PC-9 (cell line): ENCODE data around the gene GRWD1. TPM values are rescaled to one million over a fixed set of nuclear protein-coding genes. Genes with fewer than 3 reads are reported as not detected.

Experiments used
- BruUV-seq: library from RNA; stranded (reverse); fragments of 400-500 nt; replicated peaks from 2 replicates; lab custom pipeline; 2021; lab: Mats Ljungman, UMichigan
- CTCF ChIA-PET: fragments of 300-600 bp; sonication (Branson Sonifier 250); formaldehyde crosslinking; loops from one replicate; lab custom pipeline; 2022; ENCODE audit warnings: antibody characterized with exemption; lab: Charles Lee
- POLR2A ChIA-PET: fragments of 300-600 bp; sonication (Branson Sonifier 250); formaldehyde crosslinking; loops from one replicate; lab custom pipeline; 2022; ENCODE audit warnings: antibody characterized with exemption; ENCODE audit not compliant: unreplicated experiment; lab: Charles Lee
- DNase-seq, 2 experiments: peaks; one replicate each; pipeline versions ENCODE4 v3.0.0 to v3.0.0-alpha.2; 2015 to 2022; ENCODE audit warnings: mixed read lengths in 1 of 2
- H2AFZ ChIP-seq: fragments of 200-600 bp; sonication (generic); 2 replicates; pipeline ENCODE4 v1.8.1; 2017; ENCODE audit warnings: antibody characterized with exemption
- H3F3A ChIP-seq: fragments of 200-600 bp; sonication (generic); 2 replicates; pipeline ENCODE4 v1.8.1; 2017; ENCODE audit warnings: antibody characterized with exemption, mild to moderate bottlenecking, low read depth; ENCODE audit not compliant: insufficient read depth
- H3K27ac ChIP-seq: fragments of 200-600 bp; sonication (generic); 2 replicates; pipeline ENCODE4 v1.6.1; 2016; ENCODE audit warnings: mixed run types
- H3K27me3 ChIP-seq: fragments of 200-600 bp; sonication (generic); 2 replicates; pipeline ENCODE4 v1.6.1; 2016; ENCODE audit warnings: low read depth, mixed run types; ENCODE audit not compliant: insufficient read depth
- H3K36me3 ChIP-seq: fragments of 200-600 bp; sonication (generic); 2 replicates; pipeline ENCODE4 v1.6.1; 2016; ENCODE audit warnings: low read depth, mixed run types
- H3K4me1 ChIP-seq: fragments of 200-600 bp; sonication (generic); replicated peaks from 2 replicates; pipeline ENCODE4 v1.6.1; 2016; ENCODE audit warnings: mixed run types; ENCODE audit not compliant: insufficient read depth
- H3K4me2 ChIP-seq: fragments of 200-600 bp; sonication (generic); 2 replicates; pipeline ENCODE4 v1.6.1; 2017; ENCODE audit warnings: mixed run types
- H3K4me3 ChIP-seq: fragments of 200-600 bp; sonication (generic); 2 replicates; pipeline ENCODE4 v1.6.1; 2016; ENCODE audit warnings: mixed run types
- H3K79me2 ChIP-seq: fragments of 200-600 bp; sonication (generic); 2 replicates; pipeline ENCODE4 v1.6.1; 2017; ENCODE audit warnings: low read depth, mixed run types
- H3K9me2 ChIP-seq: fragments of 200-600 bp; sonication (generic); 2 replicates; pipeline ENCODE4 v1.8.1; 2017; ENCODE audit warnings: mild to moderate bottlenecking; ENCODE audit not compliant: insufficient read depth
- H3K9me3 ChIP-seq: fragments of 200-600 bp; sonication (generic); 2 replicates; pipeline ENCODE4 v1.8.1; 2016; ENCODE audit warnings: low read depth; ENCODE audit not compliant: insufficient read depth
- H4K20me1 ChIP-seq: fragments of 200-600 bp; sonication (generic); 2 replicates; pipeline ENCODE4 v1.8.1; 2017; ENCODE audit not compliant: insufficient read depth
- EZH2 ChIP-seq: fragments of 200-600 bp; sonication (generic); IDR thresholded peaks from 2 replicates; pipeline ENCODE4 v1.8.0; 2017; ENCODE audit warnings: antibody characterized with exemption, low read depth
- intact Hi-C: fragments of 100-400 bp; cut with micrococcal nuclease; formaldehyde crosslinking; loops from one replicate; pipeline ENCODE4 v1.10.0; 2022; ENCODE audit not compliant: unreplicated experiment
- total RNA-seq: library from RNA; stranded (reverse); gene quantifications from 2 replicates; pipeline ENCODE4 v1.2.3, GENCODE V29; 2021
- TF ChIP-seq, protein P1 (sequence below): fragments of 200-600 bp; sonication (generic); conservative IDR thresholded peaks from 2 replicates; pipeline ENCODE4 v1.6.1; 2017; ENCODE audit warnings: mixed run types, antibody characterized with exemption, mild to moderate bottlenecking, moderate library complexity

The GRWD1 gene
- total RNA-seq, 1 experiment from 2014 or later, result 35.5 TPM

DNA sequence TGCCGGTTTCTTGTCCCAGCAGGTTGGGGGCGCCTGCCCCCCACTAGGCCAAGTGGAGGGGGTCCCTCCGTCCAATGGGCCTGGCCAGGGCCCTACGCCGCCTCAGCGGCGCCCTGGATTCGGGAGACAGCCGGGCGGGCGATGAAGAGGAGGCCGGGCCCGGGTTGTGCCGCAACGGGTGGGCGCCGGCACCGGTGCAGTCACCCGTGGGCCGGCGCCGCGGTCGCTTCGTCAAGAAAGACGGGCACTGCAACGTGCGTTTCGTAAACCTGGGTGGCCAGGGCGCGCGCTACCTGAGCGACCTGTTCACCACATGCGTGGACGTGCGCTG is 15.8 kb downstream of the GRWD1 start:
- Histone ChIP-seq H3K4me1 (no peaks in the 10 kb centered on the region), H2AFZ (no peak overlapping the region), H3K9me3 (no peaks in the 10 kb centered on the region), H3K36me3 (peaks cover 11% of the 10 kb centered on the region; the same call in 1 of the 2 replicates), H3K79me2 (no peaks in the 10 kb centered on the region), H3K27ac (no peak overlapping the region), H3K4me2 (no peak overlapping the region), H3F3A (peaks cover 41% of the 10 kb centered on the region), H4K20me1 (peaks cover 16% of the 10 kb centered on the region), H3K4me3 (no peak overlapping the region), H3K9me2 (no peaks in the 10 kb centered on the region), H3K27me3 (no peaks in the 10 kb centered on the region)
- TF ChIP-seq, protein P1, sequence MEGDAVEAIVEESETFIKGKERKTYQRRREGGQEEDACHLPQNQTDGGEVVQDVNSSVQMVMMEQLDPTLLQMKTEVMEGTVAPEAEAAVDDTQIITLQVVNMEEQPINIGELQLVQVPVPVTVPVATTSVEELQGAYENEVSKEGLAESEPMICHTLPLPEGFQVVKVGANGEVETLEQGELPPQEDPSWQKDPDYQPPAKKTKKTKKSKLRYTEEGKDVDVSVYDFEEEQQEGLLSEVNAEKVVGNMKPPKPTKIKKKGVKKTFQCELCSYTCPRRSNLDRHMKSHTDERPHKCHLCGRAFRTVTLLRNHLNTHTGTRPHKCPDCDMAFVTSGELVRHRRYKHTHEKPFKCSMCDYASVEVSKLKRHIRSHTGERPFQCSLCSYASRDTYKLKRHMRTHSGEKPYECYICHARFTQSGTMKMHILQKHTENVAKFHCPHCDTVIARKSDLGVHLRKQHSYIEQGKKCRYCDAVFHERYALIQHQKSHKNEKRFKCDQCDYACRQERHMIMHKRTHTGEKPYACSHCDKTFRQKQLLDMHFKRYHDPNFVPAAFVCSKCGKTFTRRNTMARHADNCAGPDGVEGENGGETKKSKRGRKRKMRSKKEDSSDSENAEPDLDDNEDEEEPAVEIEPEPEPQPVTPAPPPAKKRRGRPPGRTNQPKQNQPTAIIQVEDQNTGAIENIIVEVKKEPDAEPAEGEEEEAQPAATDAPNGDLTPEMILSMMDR, result no peak
- TF ChIP-seq EZH2, result no peak
- ChIA-PET POLR2A (no interaction called here), CTCF (interaction anchor here (0.6 kb wide), 2 partner anchors 88 to 140 kb away, joined by 5 read pairs; no protein-coding TSS in a partner anchor)
- DNase-seq, result no peak
- no TSS peak for BruUV-seq
- intact Hi-C loops, result no loop called here

DNA sequence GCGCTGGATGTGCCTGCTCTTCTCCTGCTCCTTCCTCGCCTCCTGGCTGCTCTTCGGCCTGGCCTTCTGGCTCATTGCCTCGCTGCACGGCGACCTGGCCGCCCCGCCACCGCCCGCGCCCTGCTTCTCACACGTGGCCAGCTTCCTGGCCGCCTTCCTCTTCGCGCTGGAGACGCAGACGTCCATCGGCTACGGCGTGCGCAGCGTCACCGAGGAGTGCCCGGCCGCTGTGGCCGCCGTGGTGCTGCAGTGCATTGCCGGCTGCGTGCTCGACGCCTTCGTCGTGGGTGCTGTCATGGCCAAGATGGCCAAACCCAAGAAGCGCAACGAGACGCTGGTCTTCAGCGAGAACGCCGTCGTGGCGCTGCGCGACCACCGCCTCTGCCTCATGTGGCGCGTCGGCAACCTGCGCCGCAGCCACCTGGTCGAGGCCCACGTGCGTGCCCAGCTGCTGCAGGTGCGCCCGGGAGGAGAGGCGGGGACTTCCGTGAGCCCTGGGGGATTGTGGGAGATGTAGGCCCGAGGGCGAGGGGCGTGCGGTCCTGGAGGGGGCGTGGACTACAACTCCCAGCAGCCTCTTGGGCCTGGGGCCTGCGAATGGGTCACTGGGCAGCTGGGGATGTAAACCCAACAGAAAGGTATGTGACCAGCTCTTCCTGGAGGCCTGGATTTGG is 16.3 kb downstream of the GRWD1 start:
- H4K20me1 ChIP-seq, result peaks cover 13% of the 10 kb centered on the region
- ChIA-PET CTCF (interaction anchor here (0.6 kb wide), 2 partner anchors 89 to 141 kb away, joined by 5 read pairs; no protein-coding TSS in a partner anchor), POLR2A (no interaction called here)
- no peaks in the 10 kb centered on the region for H3K4me1 ChIP-seq
- no TSS peak for BruUV-seq
- no peaks in the 10 kb centered on the region for H3K79me2 ChIP-seq
- DNase-seq, result no peak
- intact Hi-C loops, result no loop called here
- TF ChIP-seq EZH2, result no peak
- TF ChIP-seq, protein P1, result no peak
- peaks cover 11% of the 10 kb centered on the region; the same call in 1 of the 2 replicates for H3K36me3 ChIP-seq
- H3F3A ChIP-seq, result peaks cover 38% of the 10 kb centered on the region
- no peak overlapping the region for H3K27ac ChIP-seq
- H2AFZ ChIP-seq, result no peak overlapping the region
- H3K9me2 ChIP-seq, result no peaks in the 10 kb centered on the region
- no peak overlapping the region for H3K4me3 ChIP-seq
- no peaks in the 10 kb centered on the region for H3K27me3 ChIP-seq
- no peaks in the 10 kb centered on the region for H3K9me3 ChIP-seq
- H3K4me2 ChIP-seq, result no peak overlapping the region

DNA sequence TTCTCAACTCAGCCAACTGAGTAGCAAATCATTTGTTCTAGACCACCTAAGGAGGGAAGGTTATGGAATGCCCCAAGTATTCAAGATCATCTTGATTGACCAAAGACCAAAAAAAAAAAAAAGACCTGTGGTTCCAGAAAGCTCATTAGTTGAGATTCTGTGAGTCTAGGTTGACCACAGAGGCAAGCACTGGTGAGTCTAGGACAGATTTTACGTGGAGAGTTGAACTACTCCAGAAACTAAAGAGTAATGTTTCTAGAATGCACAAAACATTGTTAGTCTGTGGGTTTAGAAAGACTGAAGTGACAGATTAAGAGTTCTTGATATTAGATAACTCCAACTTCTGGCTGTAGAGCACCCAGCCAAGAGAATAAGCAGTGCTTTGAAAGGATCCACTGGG is 19.4 kb downstream of the GRWD1 start:
- H3F3A ChIP-seq, result peaks cover 30% of the 10 kb centered on the region
- peaks cover 5% of the 10 kb centered on the region for H4K20me1 ChIP-seq
- H3K36me3 ChIP-seq, result no peaks in the 10 kb centered on the region
- TF ChIP-seq EZH2, result no peak
- peaks cover 6% of the 10 kb centered on the region for H3K79me2 ChIP-seq
- H3K27ac ChIP-seq, result no peak overlapping the region
- H3K9me3 ChIP-seq, result no peaks in the 10 kb centered on the region
- H3K9me2 ChIP-seq, result no peaks in the 10 kb centered on the region
- H2AFZ ChIP-seq, result no peak overlapping the region
- H3K4me1 ChIP-seq, result peaks cover 8% of the 10 kb centered on the region
- intact Hi-C loops, result loop anchor here (5.0 kb wide), 1 partner anchor 68 kb away; no protein-coding TSS in a partner anchor
- no peak overlapping the region for H3K4me2 ChIP-seq
- DNase-seq, result no peak
- POLR2A ChIA-PET, result no interaction called here
- CTCF ChIA-PET, result no interaction called here
- no peak overlapping the region for H3K4me3 ChIP-seq
- H3K27me3 ChIP-seq, result no peaks in the 10 kb centered on the region
- no TSS peak for BruUV-seq
